GM04504 (cell line): ENCODE measurements around the gene RBM19.

ENCODE experiments used
- DNase-seq: peaks from one replicate; pipeline ENCODE4 v3.0.0-alpha.2; 2012; ENCODE audit warnings: low read depth

RBM19 gene

DNA sequence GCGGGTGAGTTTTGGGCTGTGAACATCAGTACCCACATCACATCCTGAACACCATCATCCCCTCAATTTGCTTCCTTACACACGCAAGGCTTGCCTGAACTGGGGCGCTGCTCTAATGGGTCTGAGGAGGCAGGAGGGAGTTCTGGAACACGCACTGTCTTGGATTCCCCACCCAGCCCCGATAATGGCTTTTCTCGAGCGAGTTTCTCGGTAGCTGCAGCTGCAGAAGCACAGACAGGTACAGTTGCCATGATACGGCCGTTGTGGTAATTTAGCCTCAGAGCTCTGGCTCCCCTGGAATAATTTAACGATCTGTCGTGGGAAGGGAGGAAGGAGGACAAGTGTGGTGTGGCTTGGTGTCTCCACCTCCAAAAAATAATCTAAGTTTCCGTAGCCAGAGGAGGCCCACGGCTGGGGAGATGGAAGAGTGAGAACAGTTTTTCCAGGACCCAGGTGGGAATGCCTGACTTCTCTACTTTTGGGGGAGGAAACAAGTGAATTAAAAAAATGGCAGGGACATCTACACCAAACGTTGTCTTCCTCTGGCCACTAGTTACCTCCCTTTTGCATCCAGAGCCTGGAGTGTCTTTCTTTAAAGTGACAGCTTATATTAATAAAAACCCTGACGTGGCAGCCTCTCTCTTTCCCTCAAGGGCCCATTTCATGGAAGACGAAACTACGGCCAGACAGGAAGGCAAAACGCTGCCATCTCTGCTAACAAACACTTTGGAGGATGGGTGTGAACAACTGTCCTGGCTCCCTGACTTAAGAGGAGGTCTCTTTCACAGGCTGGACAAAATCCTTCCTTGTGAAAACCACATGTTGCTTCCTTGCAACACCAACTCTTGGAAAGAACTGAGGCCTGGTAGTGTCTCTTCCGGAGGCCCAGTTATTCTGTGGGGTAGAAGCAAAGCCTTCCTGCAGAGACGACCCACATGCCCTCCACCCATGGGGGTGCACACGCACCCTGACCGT lies 84.8 kb downstream of the RBM19 start:
- no peak for DNase-seq

DNA sequence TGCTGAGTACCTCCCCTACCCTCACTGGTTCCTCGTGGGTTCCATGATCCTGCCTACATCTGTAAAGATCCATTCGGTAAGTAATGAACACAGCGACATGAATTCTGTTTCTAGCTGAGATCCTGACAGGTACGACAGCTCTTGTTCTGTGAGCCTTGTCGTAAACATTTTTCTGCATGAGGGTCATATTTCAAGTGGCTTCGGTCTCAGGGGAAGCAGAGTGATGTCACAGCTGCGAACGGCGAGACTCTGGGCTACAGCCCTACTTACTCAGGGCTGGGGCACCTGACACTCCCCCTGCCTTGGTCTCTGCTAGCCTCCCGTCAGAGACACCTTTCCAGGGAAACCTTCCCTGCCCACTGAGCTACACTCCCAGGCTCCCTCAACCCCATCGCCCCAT lies 85.8 kb downstream of the RBM19 start:
- no peak for DNase-seq

DNA sequence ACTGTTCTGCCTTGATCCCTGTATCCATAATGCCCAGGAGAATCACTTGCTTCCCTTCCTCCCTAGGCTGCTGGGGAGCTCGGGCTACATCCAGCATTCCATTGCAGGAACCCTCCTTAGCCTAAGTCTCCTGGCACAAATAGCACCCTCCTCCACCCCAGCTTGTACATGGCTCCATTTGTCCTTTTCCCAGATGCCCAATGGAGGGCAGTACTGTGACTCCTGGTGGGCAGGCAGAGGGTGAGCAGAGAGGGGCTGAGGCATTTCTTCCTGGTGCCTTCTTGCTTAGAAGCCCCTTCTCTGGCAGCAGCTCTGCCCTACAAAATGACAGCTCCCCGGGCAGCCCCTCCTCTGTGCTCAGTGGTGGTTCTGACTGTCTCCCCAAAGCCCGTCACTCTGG lies 86.5 kb downstream of the RBM19 start:
- DNase-seq = no peak

DNA sequence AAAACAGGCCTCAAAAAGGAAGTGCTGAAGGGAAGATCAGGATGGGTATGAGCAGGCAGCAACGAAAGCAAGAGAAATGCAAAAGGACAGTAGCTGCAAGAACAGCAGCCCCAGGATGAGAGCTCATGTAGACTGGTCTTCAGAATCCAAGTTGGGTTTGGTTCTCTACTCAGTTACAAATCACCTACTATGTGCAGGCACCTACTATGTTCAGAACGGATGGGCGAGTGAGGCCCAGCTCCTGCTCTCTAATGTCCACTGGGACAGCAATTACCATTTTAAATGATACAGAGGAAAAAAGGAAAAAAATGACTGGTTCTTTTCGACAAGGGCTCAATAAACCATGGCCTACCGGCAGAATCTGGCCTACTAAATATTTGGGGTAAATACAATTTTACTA lies 88.5 kb downstream of the RBM19 start:
- DNase-seq = no peak

DNA sequence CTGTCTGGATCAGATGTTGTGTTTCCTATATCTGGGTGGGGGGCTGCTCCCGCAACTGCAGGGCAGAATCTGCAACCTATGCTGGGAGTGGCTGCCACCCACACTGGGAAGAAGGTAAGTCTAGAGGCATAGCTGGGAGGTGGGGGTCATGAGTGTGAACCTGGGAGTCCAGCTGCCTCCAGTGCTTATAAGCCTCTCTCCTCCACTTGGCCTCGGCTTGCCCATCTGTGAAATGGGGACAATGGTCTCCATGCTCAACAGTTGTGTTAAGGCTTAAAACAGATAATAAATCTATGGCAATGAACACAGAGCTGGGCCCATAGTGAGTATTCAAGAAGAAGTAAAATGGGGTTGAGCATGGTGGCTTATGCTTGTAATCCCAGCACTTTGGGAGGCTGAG lies 90.0 kb downstream of the RBM19 start:
- no peak for DNase-seq

DNA sequence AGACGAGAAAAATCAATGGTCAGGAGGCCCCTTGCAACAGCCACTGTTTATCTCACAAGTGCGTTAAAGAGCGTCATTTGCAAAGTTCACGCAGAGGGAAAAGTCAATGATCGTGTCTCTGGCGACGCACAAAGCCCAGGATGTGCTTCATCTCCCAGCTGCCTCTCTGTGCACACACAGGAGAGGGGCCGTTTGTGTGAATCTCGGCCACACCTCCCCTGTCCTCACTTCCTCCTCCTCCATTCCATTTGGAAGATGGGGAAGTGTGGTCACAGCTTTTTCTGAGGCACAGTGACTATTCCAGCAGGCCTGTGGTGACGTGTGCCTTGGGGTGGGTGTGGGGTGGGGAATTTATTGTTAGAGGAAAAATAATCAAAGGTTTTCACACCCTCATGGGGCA lies 90.4 kb downstream of the RBM19 start:
- no peak for DNase-seq

DNA sequence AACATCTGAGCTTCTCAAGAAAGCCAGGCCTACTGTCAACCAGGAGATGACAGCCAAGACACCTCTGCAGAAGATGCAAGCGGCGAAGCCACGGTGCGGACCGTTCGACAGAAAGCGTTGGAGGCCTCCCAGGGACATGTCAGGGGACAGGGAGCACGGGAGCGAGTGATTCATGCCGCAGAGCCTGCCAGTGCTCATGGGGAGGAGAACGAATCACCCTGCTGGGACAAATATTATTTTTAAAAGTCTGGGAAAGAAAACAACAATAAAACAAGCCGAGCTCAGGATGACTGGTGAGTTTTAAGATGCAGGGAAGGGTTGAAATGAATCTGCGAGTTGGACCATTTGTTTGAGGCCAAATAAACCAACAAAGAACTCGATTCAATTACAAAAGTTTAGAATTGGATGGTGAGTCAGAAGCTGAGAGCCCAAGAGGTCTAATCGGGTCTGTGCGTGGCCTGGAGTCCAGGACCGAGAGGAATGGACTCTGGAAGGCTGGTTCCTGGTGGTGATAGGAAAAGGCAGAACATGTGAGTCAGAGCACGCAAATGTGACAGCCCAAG lies 91.0 kb downstream of the RBM19 start:
- DNase-seq = no peak

DNA sequence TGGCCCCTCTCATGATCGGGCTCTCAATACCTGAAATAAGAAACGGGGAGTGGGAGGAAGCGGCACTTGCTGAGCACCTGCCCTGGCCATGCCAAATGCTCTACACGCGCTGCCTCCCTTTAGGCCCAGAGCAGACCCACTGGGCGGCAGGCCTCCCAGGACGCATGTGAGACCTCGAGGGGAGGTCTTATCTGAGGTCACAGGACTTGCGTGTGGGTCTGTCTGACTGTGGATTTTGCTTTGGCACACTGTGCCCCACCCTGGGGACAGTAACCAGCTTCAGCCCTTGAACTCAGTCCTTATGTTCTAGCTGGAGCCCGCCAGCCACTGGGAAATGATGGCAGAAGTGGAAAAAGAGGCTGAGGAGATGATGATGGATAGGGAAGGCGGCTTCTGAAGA lies 91.8 kb downstream of the RBM19 start:
- no peak for DNase-seq

DNA sequence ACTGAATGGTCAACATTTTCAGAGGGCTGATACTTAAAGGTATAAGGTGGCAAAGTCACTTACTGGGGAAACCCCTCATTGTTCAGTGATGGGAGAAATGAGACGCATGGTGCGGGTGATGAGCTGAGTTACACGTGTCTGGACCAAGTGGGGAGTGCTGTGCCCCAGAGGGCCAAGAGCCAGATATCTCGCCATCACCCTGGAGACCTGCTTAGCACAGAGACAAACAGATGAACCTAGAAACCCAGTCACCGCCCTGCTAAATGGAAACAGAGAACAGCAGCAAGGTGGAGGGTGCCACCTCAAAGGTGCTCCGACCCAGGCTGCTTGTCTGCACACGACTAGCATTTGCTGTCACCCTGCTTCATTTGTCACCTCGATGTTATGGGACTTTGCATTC lies 92.4 kb downstream of the RBM19 start:
- DNase-seq = no peak

DNA sequence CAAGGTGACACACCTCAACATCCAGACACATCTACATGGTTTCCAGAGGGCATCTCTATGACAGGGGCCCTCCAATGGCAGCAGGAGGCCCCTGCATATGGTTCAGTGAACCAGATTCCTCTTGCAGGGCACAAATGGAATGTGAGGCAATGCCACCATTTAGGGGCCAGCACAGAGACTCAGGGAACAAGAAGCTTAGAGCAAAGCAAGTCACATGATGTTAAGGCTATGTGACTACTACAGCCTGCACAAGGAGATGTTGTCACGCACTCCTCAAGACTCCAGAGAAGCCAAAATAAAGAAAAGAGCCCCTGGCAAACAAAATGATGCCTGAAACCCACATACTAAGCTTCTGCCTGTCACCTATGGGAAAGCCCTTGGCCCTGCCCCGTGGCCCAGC lies 95.2 kb downstream of the RBM19 start:
- DNase-seq = no peak

DNA sequence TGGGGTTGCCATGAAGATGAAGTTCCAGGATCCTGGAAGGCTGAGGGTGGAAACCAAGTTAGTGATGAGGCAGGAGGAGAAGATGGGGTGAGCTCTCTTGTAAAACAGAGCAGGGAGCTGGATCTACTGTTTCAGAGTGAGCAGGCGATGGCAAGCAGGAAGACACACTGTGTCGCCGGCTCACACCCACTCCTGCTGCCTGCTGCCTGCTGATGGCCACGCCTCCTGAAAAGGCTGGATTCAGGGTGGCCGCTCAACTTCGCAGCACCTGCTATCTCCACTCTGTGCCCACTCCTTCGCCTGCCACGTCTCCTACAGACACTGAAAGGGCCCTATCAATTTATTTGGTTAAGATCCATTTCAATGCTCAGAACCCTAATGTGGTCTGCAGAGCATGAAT lies 96.1 kb downstream of the RBM19 start:
- no peak for DNase-seq

DNA sequence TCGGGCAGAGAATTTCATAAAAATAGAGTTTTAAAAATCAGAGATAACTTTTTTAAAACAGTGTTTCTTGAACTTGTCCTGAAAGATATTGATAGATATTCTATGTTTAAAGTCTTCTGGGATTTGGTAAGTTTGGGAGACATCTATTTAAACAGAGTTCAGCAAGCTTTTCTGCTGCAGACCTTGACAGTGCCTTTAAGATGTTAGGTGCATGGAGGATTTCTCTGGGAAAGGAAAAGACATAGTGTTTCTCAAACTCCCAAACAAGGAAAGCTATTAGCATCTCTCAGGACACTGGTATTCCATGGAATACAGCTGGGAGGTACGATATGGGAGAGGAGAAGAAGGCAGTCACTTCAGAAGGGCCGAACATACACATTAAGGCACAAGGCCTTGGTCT lies 97.8 kb downstream of the RBM19 start:
- DNase-seq = no peak

DNA sequence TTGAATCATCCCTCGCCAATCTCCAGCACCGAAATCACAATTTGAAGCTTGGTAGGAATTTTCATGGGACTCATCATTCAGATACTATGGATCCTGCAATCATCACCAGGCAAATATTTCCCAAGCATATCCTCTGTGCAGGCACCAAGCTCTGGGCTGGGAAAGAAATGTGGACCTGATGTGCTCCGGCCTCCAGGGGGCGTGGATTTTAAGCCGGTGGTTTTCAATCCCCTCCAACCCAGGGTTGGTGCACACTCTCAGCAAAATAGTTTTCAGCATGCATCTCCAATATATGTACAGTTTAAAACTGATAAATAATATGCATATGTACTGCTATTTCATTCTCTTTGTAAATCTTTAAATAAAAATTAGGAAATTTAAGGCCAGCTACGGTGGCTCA lies 98.9 kb downstream of the RBM19 start:
- no peak for DNase-seq

DNA sequence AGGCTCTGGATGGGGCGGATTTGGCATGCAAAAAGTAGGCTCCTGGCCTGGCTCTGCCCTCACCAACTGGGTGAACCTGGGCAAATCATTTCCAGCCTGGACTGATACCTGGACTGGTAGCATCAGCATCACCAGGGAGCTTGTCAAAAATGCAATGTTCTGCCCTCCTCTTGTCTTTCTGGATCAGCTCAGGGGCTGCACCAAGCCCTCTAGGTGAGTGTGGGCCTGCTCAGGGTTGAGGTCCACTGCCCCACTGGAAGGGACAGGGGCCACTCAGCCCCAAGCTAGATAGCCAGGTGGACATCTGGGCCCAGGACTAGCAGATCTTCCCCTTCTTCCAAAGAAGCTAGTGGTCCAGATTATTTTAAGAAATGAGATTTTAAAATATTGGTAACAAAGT lies 99.6 kb downstream of the RBM19 start:
- DNase-seq = no peak

DNA sequence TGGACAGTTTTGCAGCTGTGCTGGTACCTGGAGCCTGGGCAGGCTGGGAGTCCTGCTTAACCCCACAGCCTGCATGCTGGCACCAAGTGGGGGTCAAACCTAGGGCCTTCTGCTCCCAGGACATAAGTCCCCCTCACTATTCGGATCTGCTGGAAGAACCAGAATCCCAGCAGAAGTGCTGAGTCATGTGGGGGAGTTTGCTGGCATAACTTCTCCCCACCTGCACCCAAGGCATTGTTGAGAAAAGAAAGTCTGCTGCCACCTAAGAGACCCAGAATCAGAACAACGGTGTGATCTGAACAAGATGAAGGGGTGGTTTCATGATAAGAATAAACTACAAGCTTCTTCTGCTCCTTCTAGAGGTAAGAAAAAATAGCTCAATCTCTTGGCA lies 102.7 kb downstream of the RBM19 start:
- no peak for DNase-seq

DNA sequence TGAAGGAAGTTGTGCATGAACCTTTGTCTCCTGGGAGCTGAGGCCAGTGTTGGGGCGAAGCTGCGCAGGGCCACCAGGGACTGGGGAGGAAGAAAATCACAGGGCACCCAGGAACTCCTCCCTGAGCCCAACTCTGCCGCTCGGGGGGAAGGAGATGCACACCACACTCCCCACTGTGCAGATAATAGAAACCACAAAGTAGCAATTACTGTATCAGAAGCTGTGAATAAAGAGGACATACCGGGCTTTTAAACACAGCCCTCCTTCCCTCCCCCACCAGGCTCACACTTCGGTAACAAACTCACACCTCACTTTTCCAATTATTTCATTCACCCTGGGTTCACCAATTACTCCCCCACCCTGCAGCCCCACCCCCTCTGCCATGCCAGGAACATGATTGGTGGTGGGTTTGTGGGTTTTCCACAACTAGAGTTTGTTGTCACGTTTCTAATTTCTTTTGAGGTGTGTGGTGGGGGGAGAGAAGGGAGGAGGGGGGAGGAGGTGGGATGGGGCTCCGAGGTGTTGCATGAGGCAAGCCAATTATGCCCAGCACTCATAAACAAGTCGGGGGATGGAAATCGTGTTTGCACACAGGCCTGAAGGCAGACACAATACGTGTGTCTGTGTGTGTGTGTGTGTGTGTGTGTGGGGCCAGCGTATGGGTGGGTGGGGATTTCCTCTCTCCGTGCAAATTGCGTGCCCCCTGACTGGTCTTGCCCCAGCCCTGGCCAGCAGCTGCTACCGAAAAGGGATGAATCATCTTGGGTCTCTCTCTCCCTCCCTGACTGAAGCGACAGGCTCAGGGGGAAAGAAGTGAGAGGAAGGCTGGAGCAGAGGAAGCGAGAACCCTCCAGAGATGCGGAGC lies 103.3 kb downstream of the RBM19 start:
- DNase-seq = peak; percentile 24

DNA sequence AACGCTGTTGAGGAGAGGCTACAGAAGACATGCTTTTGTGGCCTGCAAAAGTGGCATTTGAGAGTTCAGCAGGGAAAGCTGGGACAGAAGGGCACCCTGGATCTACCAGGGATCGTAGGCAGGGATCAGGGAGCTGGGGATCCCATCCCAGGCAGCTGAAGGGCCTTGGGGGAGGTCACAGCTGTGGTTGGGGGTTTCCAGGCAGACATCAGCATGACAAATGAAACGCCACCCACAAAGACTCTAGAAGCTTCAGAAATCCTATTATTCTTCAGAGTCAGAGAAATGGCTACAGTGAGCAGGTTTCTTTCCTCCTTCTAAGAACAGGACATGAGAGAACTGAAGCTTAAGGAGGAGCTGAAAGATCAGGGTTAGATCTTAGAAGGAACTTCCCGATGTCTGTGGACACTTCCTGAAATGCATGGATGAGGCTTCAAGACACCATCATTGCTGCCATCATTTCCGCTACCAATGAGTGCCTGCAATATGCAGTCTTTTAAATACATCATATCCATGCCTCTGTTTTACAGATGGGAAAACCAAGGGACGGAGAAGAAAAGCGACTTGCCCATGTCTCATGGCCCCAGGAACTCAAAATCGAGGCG lies 104.3 kb downstream of the RBM19 start:
- no peak for DNase-seq

DNA sequence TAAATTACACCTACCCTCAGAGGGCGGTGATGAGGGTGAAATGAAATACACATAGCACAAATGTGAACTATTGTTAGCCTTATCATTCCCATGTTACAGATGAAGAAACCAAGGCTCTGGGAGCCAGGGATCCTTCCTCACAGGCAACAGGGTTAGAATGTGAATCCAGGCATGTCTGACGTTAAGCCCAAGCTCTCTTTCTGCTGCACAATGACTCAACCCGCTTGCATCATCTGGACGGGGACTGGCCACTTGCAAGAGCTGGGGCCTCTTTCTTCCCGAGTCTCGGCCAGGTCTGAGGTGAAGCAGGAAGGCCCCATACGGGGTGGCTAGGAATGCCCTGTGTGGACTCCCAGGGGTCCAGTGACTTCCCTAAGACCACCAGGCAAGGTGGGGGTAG lies 105.2 kb downstream of the RBM19 start:
- peak; percentile 25 for DNase-seq

DNA sequence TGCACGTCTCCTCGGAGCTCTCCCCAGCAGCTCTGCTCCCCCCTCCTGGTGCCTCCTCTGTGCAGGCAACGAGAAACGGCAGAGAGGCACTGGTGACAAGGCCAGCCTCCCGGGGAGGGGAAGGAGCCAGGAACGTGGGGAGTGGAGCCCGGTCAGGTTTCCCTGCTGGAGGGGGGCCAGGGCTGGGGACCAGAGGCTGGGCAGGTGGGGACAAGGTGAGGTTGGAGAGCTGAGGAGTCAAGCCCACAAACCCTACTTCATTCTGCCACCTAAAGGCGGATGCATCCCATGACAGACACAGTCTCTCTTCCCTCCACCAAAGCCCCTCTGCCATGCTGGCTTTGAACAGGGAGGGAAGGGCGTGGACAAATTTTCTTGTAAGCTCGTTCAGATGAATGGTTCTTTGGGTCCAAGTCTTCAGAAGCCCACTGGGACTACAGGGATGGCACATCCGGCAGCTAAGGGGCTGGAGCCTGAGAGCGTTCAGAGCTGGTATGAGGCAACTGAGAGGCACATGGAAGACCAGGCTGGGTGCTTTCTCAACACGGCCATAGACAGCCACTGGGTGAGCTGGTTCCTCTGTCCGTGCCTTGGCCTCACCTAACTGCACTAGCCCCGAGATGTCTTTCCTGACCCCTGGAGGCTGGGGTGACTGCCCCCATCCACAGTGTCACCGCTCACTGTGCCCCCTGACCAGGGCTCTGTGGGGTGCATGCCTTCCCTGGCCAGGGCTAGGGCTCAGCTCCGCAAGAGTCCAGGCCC lies 105.9 kb downstream of the RBM19 start:
- DNase-seq = no peak

DNA sequence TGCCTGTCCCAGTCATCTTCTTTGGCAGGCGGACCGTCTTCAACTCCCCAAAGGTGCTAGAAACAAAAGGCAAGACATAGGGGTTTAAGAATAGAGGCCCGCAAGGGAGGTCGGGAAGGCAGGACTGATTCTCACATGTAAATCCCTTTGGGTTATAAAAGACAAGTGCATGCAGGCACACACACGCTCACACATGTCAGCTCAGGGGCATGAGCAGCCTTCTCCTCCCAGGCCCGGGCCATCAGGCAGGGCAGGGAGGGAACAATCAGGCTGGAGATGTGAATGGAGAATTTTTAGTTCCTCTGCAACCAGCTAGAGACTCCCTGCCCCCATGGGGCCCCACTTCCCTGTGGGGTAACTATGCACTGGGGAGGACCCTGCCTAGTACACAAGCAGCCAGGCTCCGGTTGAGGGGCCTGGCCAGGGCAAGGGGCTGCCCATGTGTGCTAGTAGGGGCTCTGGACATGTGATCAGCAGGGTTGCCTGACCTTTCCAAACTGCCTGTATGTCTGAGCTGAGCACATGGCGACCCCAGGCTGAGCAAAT lies 107.2 kb downstream of the RBM19 start:
- DNase-seq = no peak

DNA sequence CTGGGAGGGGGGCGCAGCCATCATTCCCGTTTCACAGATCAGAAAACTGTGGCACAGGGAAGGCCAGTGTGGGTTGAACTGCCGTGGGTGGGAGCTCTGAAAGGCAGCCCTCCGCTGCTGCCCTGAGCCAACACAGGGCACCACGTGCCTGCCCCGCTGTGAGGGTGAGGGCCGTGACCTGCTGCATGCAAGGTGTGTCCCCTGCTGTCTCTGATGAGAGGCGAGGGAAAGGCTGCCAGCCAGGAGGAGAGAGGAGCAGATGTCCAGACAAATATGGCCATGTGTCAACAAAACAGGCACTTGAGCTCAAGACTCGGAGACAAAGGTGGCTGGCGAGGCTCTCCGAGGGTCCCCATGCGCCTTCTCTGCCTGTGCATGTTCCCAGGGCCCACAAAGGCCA lies 108.8 kb downstream of the RBM19 start:
- no peak for DNase-seq
